HEK293 (cell line): ENCODE measurements around the gene ATP6V0A1.

Source experiments
- CTCF ChIA-PET: fragments of 350-600 bp; formaldehyde crosslinking; extraction: SDS; loops from one replicate; lab custom pipeline; 2021; ENCODE audit warnings: antibody characterized with exemption; lab: Yijun Ruan, JAX
- POLR2A ChIA-PET: fragments of 300-600 bp; formaldehyde crosslinking; extraction: SDS; loops from one replicate; lab custom pipeline; 2020; ENCODE audit warnings: antibody characterized with exemption, inconsistent platforms; lab: Yijun Ruan, JAX
- H3K27ac ChIP-seq: fragments of 200-500 bp; sonication (Bioruptor generic); 2 replicates; pipeline ENCODE4 v1.5.1; 2014; ENCODE audit warnings: low read depth, low read length, control low read depth, inconsistent platforms; ENCODE audit errors: extremely low read depth
- H3K36me3 ChIP-seq, 2 experiments: fragments of 200-500 bp in 1 of 2; sonication (Bioruptor generic) in 1 of 2; 1 replicate in 1 of 2; 2 replicates in 1 of 2; pipeline ENCODE4 v1.5.1; 2014 to 2017; ENCODE audit warnings: inconsistent platforms in 2 of 2, low read length in 2 of 2; ENCODE audit not compliant: control insufficient read depth in 2 of 2, insufficient read depth in 1 of 2
- H3K4me1 ChIP-seq: fragments of 200-500 bp; sonication (Bioruptor generic); 2 replicates; pipeline ENCODE4 v1.5.1; 2014; ENCODE audit warnings: mild to moderate bottlenecking, low read length, inconsistent platforms; ENCODE audit not compliant: control insufficient read depth, insufficient read depth
- H3K4me3 ChIP-seq: 2 replicates; pipeline ENCODE4 v1.5.1; 2011; ENCODE audit warnings: low read depth, mild to moderate bottlenecking, control low read depth, low read length, moderate library complexity
- H3K9me3 ChIP-seq: fragments of 200-500 bp; sonication (Bioruptor generic); 2 replicates; pipeline ENCODE4 v1.5.1; 2014; ENCODE audit warnings: low read depth, low read length, inconsistent platforms; ENCODE audit not compliant: control insufficient read depth, insufficient read depth
- EGR2 ChIP-seq: fragments of 450-650 bp; formaldehyde crosslinking; IDR thresholded peaks from 2 replicates; pipeline ENCODE4 v1.5.1; 2016; ENCODE audit warnings: low read depth, missing biosample characterization, missing genetic modification characterization
- GLI4 ChIP-seq: fragments of 450-650 bp; formaldehyde crosslinking; IDR thresholded peaks from 2 replicates; pipeline ENCODE4 v1.5.1; 2016; ENCODE audit warnings: missing biosample characterization, missing genetic modification characterization
- HOXA7 ChIP-seq: sonication (generic); formaldehyde crosslinking; IDR thresholded peaks from 2 replicates; pipeline ENCODE4 v1.8.1; 2022; ENCODE audit warnings: missing genetic modification reagents, borderline replicate concordance
- KLF10 ChIP-seq: fragments of 450-650 bp; IDR thresholded peaks from 2 replicates; pipeline ENCODE4 v1.5.1; 2018; ENCODE audit warnings: missing biosample characterization, mild to moderate bottlenecking, missing genetic modification characterization
- MEIS1 ChIP-seq: sonication (generic); formaldehyde crosslinking; IDR thresholded peaks from 2 replicates; pipeline ENCODE4 v1.8.1; 2022; ENCODE audit warnings: missing genetic modification reagents, mild to moderate bottlenecking, borderline replicate concordance
- MYNN ChIP-seq: fragments of 450-650 bp; formaldehyde crosslinking; IDR thresholded peaks from 2 replicates; pipeline ENCODE4 v1.5.1; 2016; ENCODE audit warnings: missing biosample characterization, missing genetic modification characterization, borderline replicate concordance
- PRDM6 ChIP-seq: fragments of 450-650 bp; formaldehyde crosslinking; IDR thresholded peaks from 2 replicates; pipeline ENCODE4 v1.5.1; 2017; ENCODE audit warnings: missing biosample characterization, missing genetic modification characterization
- REPIN1 ChIP-seq: fragments of 450-650 bp; formaldehyde crosslinking; IDR thresholded peaks from 2 replicates; pipeline ENCODE4 v1.5.1; 2017; ENCODE audit warnings: missing biosample characterization, missing genetic modification characterization, low read depth
- SP2 ChIP-seq: fragments of 450-650 bp; formaldehyde crosslinking; IDR thresholded peaks from 2 replicates; pipeline ENCODE4 v1.5.1; 2016; ENCODE audit warnings: missing biosample characterization, missing genetic modification characterization
- ZNF132 ChIP-seq: fragments of 450-650 bp; formaldehyde crosslinking; IDR thresholded peaks from 2 replicates; pipeline ENCODE4 v1.5.1; 2017; ENCODE audit warnings: missing biosample characterization, missing genetic modification characterization, borderline replicate concordance
- ZNF157 ChIP-seq: fragments of 450-650 bp; formaldehyde crosslinking; IDR thresholded peaks from 2 replicates; pipeline ENCODE4 v1.5.1; 2016; ENCODE audit warnings: missing biosample characterization, missing genetic modification characterization
- ZNF274 ChIP-seq, 2 experiments: fragments of 200-500 bp in 1 of 2; fragments of 450-650 bp in 1 of 2; sonication (Bioruptor generic) in 1 of 2; formaldehyde crosslinking in 1 of 2; IDR thresholded peaks; 2 replicates each; pipeline versions ENCODE4 v1.5.1 to v1.6.1; 2014 to 2016; ENCODE audit warnings: borderline replicate concordance in 1 of 2, inconsistent platforms in 1 of 2, low read length in 1 of 2, missing biosample characterization in 1 of 2, missing genetic modification characterization in 1 of 2
- ZNF324 ChIP-seq: fragments of 450-650 bp; formaldehyde crosslinking; IDR thresholded peaks from 2 replicates; pipeline ENCODE4 v1.5.1; 2016; ENCODE audit warnings: missing biosample characterization, missing genetic modification characterization
- ZNF335 ChIP-seq: fragments of 450-650 bp; formaldehyde crosslinking; conservative IDR thresholded peaks from 2 replicates; pipeline ENCODE4 v1.5.1; 2016; ENCODE audit warnings: missing biosample characterization, missing genetic modification characterization
- ZNF398 ChIP-seq: fragments of 450-650 bp; formaldehyde crosslinking; IDR thresholded peaks from 2 replicates; pipeline ENCODE4 v1.5.1; 2017; ENCODE audit warnings: missing biosample characterization, missing genetic modification characterization
- ZNF416 ChIP-seq: fragments of 450-650 bp; formaldehyde crosslinking; IDR thresholded peaks from 2 replicates; pipeline ENCODE4 v1.5.1; 2016; ENCODE audit warnings: missing biosample characterization, missing genetic modification characterization
- ZNF423 ChIP-seq: fragments of 450-650 bp; formaldehyde crosslinking; IDR thresholded peaks from 2 replicates; pipeline ENCODE4 v1.5.1; 2016; ENCODE audit warnings: missing biosample characterization, missing genetic modification characterization
- ZNF433 ChIP-seq: fragments of 450-650 bp; formaldehyde crosslinking; IDR thresholded peaks from 2 replicates; pipeline ENCODE4 v1.5.1; 2016; ENCODE audit warnings: missing biosample characterization, missing genetic modification characterization, low read depth
- ZNF449 ChIP-seq: fragments of 450-650 bp; formaldehyde crosslinking; IDR thresholded peaks from 2 replicates; pipeline ENCODE4 v1.5.1; 2017; ENCODE audit warnings: missing biosample characterization, mild to moderate bottlenecking, missing genetic modification characterization, moderate library complexity
- ZNF488 ChIP-seq: fragments of 450-650 bp; formaldehyde crosslinking; IDR thresholded peaks from 2 replicates; pipeline ENCODE4 v1.5.1; 2016; ENCODE audit warnings: missing biosample characterization, missing genetic modification characterization
- ZNF600 ChIP-seq: fragments of 450-650 bp; formaldehyde crosslinking; IDR thresholded peaks from 2 replicates; pipeline ENCODE4 v1.5.1; 2016; ENCODE audit warnings: missing biosample characterization, missing genetic modification characterization
- ZNF670 ChIP-seq: fragments of 450-650 bp; formaldehyde crosslinking; IDR thresholded peaks from 2 replicates; pipeline ENCODE4 v1.5.1; 2016; ENCODE audit warnings: missing biosample characterization, missing genetic modification characterization, low read depth
- ZNF707 ChIP-seq: fragments of 450-650 bp; formaldehyde crosslinking; IDR thresholded peaks from 2 replicates; pipeline ENCODE4 v1.5.1; 2016; ENCODE audit warnings: missing biosample characterization, missing genetic modification characterization
- ZNF776 ChIP-seq: fragments of 450-650 bp; formaldehyde crosslinking; IDR thresholded peaks from 2 replicates; pipeline ENCODE4 v1.5.0; 2017; ENCODE audit warnings: missing biosample characterization, missing genetic modification characterization, borderline replicate concordance
- ZNF792 ChIP-seq: fragments of 450-650 bp; formaldehyde crosslinking; IDR thresholded peaks from 2 replicates; pipeline ENCODE4 v1.5.1; 2016; ENCODE audit warnings: missing biosample characterization, missing genetic modification characterization
- ZNF830 ChIP-seq: fragments of 450-650 bp; IDR thresholded peaks from 2 replicates; pipeline ENCODE4 v1.5.0; 2018; ENCODE audit warnings: missing biosample characterization, missing genetic modification characterization, low read depth, mild to moderate bottlenecking, moderate library complexity
- TF ChIP-seq, protein P1 (sequence below): fragments of 450-650 bp; formaldehyde crosslinking; IDR thresholded peaks from 2 replicates; pipeline ENCODE4 v1.5.1; 2016; ENCODE audit warnings: missing biosample characterization, missing genetic modification characterization

The ATP6V0A1 gene

GRCh38 chr17:42422958-42423712, 35.5 kb upstream of the ATP6V0A1 start, which contains the start of gene CAVIN1:
CAVIN1 (minus strand) TSS chr17:42423256; CDS start chr17:42423097, 159 bp downstream.
- no peaks in the 10 kb centered on the region for H3K9me3 ChIP-seq
- ChIA-PET POLR2A (interaction anchor here (0.6 to 3.3 kb wide), 42 partner anchors 9 to 575 kb away, joined by 3 to 73 read pairs (median 5); partner anchors contain the start of genes ACLY, DNAJC7, GHDC and NAGLU), CTCF (interaction anchor here (0.5 to 7.0 kb wide), 25 partner anchors 13 to 463 kb away, joined by 3 to 33 read pairs (median 3); no protein-coding TSS in a partner anchor)
- peaks cover 2% of the 10 kb centered on the region for H3K4me1 ChIP-seq
- peak within 1 kb of the TSS; percentile 79 for H3K4me3 ChIP-seq
- H3K36me3 ChIP-seq: no peaks in the 10 kb centered on the region; a peak in 1 of 3 replicates
- H3K27ac ChIP-seq: peak within 1 kb of the TSS; percentile 38; the same call in 1 of the 2 replicates
- TF ChIP-seq KLF10 (peak; percentile 66; the same call in 1 of the 2 replicates), ZNF423 (no peak), ZNF132 (tag by site-specific recombination) (no peak), HOXA7 (CRISPR knock-in tag) (no peak), PRDM6 (tag by site-specific recombination) (no peak), EGR2 (peak; percentile 6; the same call in 1 of the 2 replicates), SP2 (peak; percentile 98), ZNF449 (tag by site-specific recombination) (no peak), ZNF274 (IDR thresholded peaks at IDR 0.05; ENCODE audit: low read length) (no peak), ZNF274 (tag by site-specific recombination; IDR thresholded peaks at IDR 0.05; ENCODE audit: borderline replicate concordance) (no peak), GLI4 (no peak), ZNF488 (tag by site-specific recombination) (no peak), ZNF830 (no peak), ZNF707 (tag by site-specific recombination) (peak; percentile 59), ZNF670 (no peak), REPIN1 (tag by site-specific recombination) (no peak), ZNF324 (tag by site-specific recombination) (0 out of 2 replicates have a peak, but pooled peaks have one; percentile 30), MEIS1 (CRISPR knock-in tag) (no peak), ZNF433 (tag by site-specific recombination) (no peak), MYNN (tag by site-specific recombination) (no peak), ZNF157 (tag by site-specific recombination) (no peak), ZNF792 (tag by site-specific recombination) (no peak; the same call in 1 of the 2 replicates), ZNF776 (tag by site-specific recombination) (no peak), ZNF335 (tag by site-specific recombination) (peak; percentile 68), ZNF398 (tag by site-specific recombination) (peak; percentile 96), ZNF416 (0 out of 2 replicates have a peak, but pooled peaks have one; percentile 52), ZNF600 (no peak)
- TF ChIP-seq, protein P1, sequence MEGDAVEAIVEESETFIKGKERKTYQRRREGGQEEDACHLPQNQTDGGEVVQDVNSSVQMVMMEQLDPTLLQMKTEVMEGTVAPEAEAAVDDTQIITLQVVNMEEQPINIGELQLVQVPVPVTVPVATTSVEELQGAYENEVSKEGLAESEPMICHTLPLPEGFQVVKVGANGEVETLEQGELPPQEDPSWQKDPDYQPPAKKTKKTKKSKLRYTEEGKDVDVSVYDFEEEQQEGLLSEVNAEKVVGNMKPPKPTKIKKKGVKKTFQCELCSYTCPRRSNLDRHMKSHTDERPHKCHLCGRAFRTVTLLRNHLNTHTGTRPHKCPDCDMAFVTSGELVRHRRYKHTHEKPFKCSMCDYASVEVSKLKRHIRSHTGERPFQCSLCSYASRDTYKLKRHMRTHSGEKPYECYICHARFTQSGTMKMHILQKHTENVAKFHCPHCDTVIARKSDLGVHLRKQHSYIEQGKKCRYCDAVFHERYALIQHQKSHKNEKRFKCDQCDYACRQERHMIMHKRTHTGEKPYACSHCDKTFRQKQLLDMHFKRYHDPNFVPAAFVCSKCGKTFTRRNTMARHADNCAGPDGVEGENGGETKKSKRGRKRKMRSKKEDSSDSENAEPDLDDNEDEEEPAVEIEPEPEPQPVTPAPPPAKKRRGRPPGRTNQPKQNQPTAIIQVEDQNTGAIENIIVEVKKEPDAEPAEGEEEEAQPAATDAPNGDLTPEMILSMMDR (tag by site-specific recombination): no peak
